Panc1 (cell line): ENCODE measurements around the gene GRHL1.

Experiments used
- SIN3A ChIP-seq: IDR thresholded peaks from 2 replicates; pipeline ENCODE4 v1.6.1; 2012; ENCODE audit warnings: low read depth, mild to moderate bottlenecking, low read length, moderate library complexity, borderline replicate concordance; ENCODE audit not compliant: insufficient read depth
- TCF7L2 ChIP-seq: IDR thresholded peaks from 2 replicates; pipeline ENCODE4 v1.6.1; 2011; ENCODE audit warnings: mild to moderate bottlenecking, low read depth, low read length, inconsistent platforms
- TF ChIP-seq, protein P1 (sequence below): fragments of 450-650 bp; IDR thresholded peaks from 2 replicates; pipeline ENCODE4 v1.5.1; 2017; ENCODE audit warnings: mild to moderate bottlenecking

DNA sequence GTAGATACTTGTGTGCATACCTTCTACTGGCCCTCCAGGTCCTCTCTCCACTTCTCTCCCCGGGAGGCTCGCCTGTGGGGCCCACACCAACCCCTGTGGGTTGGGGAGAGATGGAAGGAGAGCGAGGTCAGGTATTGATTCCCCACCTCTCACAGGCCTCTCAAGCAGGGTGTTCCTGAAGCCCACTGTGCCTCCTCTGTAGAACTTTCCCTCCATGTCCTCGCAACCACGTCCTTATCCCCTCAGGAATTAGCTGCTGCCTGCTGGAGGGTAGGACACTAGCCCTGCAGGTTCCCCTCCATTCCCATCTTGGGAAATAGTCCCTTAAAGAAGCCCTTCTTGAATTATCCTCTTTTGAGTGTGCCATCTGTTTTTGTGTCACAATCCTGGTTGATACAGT is 52.9 kb downstream of the GRHL1 start:
- TF ChIP-seq SIN3A, result no peak
- TF ChIP-seq, protein P1, sequence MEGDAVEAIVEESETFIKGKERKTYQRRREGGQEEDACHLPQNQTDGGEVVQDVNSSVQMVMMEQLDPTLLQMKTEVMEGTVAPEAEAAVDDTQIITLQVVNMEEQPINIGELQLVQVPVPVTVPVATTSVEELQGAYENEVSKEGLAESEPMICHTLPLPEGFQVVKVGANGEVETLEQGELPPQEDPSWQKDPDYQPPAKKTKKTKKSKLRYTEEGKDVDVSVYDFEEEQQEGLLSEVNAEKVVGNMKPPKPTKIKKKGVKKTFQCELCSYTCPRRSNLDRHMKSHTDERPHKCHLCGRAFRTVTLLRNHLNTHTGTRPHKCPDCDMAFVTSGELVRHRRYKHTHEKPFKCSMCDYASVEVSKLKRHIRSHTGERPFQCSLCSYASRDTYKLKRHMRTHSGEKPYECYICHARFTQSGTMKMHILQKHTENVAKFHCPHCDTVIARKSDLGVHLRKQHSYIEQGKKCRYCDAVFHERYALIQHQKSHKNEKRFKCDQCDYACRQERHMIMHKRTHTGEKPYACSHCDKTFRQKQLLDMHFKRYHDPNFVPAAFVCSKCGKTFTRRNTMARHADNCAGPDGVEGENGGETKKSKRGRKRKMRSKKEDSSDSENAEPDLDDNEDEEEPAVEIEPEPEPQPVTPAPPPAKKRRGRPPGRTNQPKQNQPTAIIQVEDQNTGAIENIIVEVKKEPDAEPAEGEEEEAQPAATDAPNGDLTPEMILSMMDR, result no peak
- no peak for TF ChIP-seq TCF7L2
